Stimulated activated CD4-positive, alpha-beta T cell treated with anti-CD3 and anti-CD28 coated beads, Interleukin-1b, Interleukin-23, amount 100 ng/mL, for 48 hours (primary cell): Measurements from ENCODE around the gene DEXI.
A peak's percentile ranks its signal among the peaks of the same experiment; 100 is the strongest.

Source experiments
- DNase-seq: peaks from one replicate; pipeline ENCODE4 v3.0.0-alpha.2; 2020

DEXI gene

GRCh38 chr16:10942352-10943063 is at the start of gene DEXI:
Gene DEXI, minus strand, starts transcription at chr16:10942468. Its CDS starts 463 bp downstream, at chr16:10942005.
- peak; percentile 94 for DNase-seq

GRCh38 chr16:10990378-10990777 is 48.1 kb upstream of the DEXI start:
- DNase-seq: no peak

GRCh38 chr16:10989559-10989958 is 47.3 kb upstream of the DEXI start:
- no peak for DNase-seq

- DNase-seq: no peak
Observed at GRCh38 chr16:10988879-10989278, 46.6 kb upstream of the DEXI start.

GRCh38 chr16:10988164-10988803 is 46.0 kb upstream of the DEXI start:
- DNase-seq: peak; percentile 91

GRCh38 chr16:10987361-10988163 is 45.3 kb upstream of the DEXI start:
- DNase-seq: no peak

- peak; percentile 34 for DNase-seq
Observed at GRCh38 chr16:10984509-10984908, 42.2 kb upstream of the DEXI start.

- DNase-seq: no peak
Observed at GRCh38 chr16:10983159-10983558, 40.9 kb upstream of the DEXI start.

- no peak for DNase-seq
Observed at GRCh38 chr16:10982465-10983150, 40.3 kb upstream of the DEXI start.

- DNase-seq: peak; percentile 57
Observed at GRCh38 chr16:10981697-10982216, 39.5 kb upstream of the DEXI start.

- DNase-seq: no peak
Observed at GRCh38 chr16:10980813-10981212, 38.5 kb upstream of the DEXI start.

- no peak for DNase-seq
Observed at GRCh38 chr16:10979717-10980601, 37.7 kb upstream of the DEXI start.

GRCh38 chr16:10978871-10979446 is 36.7 kb upstream of the DEXI start:
- no peak for DNase-seq

- DNase-seq: no peak
Observed at GRCh38 chr16:10978124-10978523, 35.9 kb upstream of the DEXI start.

- no peak for DNase-seq
Observed at GRCh38 chr16:10976634-10977033, 34.4 kb upstream of the DEXI start.

GRCh38 chr16:10972819-10973464 is 30.7 kb upstream of the DEXI start:
- DNase-seq: no peak

- DNase-seq: no peak
Observed at GRCh38 chr16:10972108-10972818, 30.0 kb upstream of the DEXI start.

GRCh38 chr16:10971560-10971961 is 29.3 kb upstream of the DEXI start:
- no peak for DNase-seq

GRCh38 chr16:10970065-10970464 is 27.8 kb upstream of the DEXI start:
- DNase-seq: no peak

- DNase-seq: no peak
Observed at GRCh38 chr16:10969615-10970014, 27.3 kb upstream of the DEXI start.
